HS-5 (cell line): Measurements from ENCODE around the gene INO80.
"Not testable (repeated sequence)": the region's sequence is repeated elsewhere in the genome, so short reads cannot be mapped to it uniquely, and the experiment has no call there.

Experiments used
- DNase-seq: peaks from one replicate; pipeline ENCODE4 v3.0.0-alpha.2; 2012; ENCODE audit warnings: low read depth

Gene INO80

GRCh38 chr15:41121951-41122350 lies 5.9 kb upstream of the INO80 start:
- no peak for DNase-seq

DNA sequence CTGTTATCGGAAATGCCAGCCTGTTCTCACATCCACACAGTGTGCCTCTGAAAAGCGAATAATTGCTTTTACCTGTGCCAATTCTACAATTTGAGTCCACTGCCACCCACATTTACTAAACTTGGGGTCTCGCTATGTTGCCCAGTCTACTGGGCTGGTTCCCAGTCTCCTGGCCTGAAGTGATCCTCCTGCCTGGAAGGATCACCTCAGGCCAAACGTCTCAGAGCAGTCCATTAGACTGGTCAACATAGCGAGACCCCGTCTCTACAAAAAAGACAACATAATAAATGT lies 827 bp upstream of the INO80 start:
- no peak for DNase-seq

GRCh38 chr15:41115652-41116115 lies 396 bp downstream of the INO80 start:
- DNase-seq, result peak; percentile 10

- DNase-seq, result peak; percentile 14
These were observed 874 bp downstream of the INO80 start for GRCh38 chr15:41115161-41115651.

GRCh38 chr15:41106947-41107346 lies 9.1 kb downstream of the INO80 start:
- no peak for DNase-seq

DNA sequence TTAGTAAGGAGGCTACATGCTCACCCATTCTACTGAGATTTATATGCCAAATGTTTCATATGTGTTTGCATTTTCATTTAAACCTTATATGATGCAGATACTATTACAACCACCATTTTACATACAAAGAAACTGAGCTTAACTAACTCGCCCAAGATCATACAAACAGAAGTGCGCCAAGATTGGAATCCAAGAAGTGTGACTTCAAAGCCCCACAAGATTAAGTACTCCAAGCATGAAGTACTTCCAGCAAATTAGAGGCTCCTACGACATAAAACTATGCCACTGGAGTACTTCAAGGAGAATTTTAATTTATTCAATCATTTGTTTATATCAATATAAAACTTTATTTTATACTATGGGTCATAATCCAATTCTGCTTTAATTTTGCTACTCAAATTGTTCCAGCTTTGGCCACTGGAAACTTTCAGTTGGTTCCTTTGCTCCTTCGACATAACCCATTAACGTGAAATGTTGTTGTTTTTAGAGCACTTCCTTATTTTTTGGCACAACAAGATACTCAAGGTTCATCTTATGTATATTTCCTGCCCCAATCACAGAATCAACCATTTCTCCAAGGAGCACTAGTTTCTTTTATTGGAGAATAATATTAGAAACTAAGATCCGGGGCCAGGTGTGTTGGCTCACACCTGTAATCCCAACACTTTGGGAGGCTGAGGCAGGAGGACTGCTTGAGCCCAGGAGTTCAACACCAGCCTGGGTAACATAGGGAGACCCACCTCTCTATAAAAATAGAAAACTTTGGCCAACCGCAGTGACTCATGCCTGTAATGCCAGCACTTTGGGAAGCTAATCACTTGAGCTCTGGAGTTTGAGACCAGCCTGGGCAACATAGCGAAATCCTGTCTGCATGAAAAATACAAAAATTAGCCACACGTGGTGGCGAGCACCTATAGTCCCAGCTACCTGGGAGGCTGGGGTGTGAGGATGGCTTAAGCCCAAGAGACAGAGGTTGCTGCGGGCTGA lies 10.4 kb downstream of the INO80 start:
- DNase-seq, result no peak

DNA sequence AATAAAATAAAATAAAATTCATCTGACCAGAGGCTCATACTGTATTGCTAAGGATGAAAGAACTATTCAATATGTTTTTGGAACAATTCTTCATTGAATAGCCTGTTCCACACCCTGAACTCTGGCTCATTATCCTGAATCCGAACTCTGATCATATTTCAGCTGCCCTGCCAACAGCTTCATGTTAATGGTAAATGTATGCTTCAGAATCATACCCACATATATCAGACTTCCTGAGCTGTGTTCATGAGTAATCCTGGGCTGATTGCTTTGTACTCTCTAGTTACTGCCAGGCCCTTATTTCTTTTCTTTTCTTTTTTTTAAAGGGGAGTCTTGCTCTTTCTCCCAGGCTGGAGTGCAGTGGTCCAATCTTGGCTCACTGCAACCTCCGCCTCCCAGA lies 11.8 kb downstream of the INO80 start:
- DNase-seq, result peak; percentile 51

- DNase-seq, result no peak
These were observed 13.2 kb downstream of the INO80 start for GRCh38 chr15:41102854-41103253.

GRCh38 chr15:41096178-41096577 lies 19.9 kb downstream of the INO80 start:
- DNase-seq, result no peak

DNA sequence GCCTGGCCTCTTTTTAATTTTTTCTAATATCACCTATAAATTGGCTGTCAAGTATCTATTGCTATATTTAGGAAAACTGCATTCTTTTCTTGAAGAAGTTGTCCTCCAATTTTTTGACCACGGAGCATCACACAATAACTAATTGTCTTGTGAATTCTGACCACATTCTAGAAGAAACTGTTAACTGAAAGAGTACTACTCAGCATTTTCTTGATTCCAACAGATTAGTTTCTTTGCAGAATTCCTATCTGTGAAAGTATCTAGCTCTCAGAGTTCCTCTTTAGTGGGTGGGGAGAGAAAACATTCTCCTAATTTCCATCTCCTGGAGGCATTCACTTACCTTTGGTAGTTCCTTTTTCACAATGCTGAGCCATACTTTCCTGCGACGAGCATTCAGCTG lies 31.1 kb downstream of the INO80 start:
- no peak for DNase-seq

GRCh38 chr15:41080144-41080543 lies 35.9 kb downstream of the INO80 start:
- no peak for DNase-seq

- DNase-seq, result no peak
These were observed 36.4 kb downstream of the INO80 start for GRCh38 chr15:41079717-41080116.

DNA sequence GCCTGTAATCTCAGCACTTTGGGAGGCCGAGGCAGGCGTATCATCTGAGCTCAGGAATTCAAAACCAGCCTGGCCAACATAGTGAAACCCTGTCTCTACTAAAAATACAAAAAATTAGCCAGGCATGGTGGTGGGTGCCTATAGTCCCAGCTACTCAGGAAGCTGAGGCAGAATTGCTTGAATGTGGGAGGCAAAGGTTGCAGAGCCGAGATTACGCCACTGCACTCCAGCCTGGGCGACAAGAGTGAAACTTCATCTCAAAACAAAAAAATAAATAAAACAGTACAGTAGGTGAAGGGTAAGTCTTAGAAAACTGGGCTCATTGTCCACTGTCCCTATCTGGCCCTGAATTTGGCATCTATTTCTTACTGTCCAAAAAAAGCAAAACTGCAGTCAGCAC lies 37.2 kb downstream of the INO80 start:
- not testable (repeated sequence) for DNase-seq

DNA sequence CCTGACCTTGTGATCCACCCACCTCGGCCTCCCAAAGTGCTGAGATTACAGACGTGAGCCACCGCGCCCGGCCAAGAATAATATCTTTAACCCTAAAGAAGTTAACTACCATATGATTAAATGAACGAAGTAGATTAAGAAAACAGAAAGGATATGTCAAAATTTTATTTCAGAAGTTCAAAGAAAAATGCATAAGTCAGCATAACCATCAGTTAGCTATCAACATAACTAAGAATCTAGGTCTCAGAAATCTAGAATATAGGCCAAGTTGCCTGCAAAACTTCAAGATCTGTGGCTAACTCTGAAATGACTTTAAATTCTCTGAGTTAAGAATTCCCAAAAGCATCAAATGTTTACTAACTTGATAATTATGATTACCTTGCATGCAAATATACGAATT lies 38.0 kb downstream of the INO80 start:
- DNase-seq, result no peak

- DNase-seq, result no peak
These were observed 43.1 kb downstream of the INO80 start for GRCh38 chr15:41073028-41073427.

GRCh38 chr15:41072013-41072412 lies 44.1 kb downstream of the INO80 start:
- DNase-seq, result no peak

DNA sequence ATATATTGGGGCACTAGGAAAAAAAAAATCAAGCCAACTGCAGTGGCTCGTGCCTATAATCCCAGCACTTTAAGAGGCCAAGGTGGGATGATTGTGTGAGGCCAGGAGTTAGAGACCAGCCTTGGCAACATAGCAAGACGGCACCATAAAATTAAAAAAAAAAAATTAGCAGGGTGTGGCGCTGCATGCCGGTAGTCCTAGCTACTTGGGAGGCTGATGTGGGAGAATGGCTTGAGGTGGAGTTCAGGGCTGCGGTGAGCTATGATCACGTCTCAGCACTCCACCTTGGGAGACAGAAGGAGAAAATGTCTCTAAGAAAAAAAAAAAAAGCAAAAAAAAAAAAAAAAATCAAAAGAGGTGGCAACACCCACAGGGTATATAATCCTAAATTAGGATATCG lies 49.6 kb downstream of the INO80 start:
- DNase-seq, result no peak

GRCh38 chr15:41061667-41062066 lies 54.4 kb downstream of the INO80 start:
- DNase-seq, result no peak

GRCh38 chr15:41060505-41060904 lies 55.6 kb downstream of the INO80 start:
- DNase-seq, result no peak

DNA sequence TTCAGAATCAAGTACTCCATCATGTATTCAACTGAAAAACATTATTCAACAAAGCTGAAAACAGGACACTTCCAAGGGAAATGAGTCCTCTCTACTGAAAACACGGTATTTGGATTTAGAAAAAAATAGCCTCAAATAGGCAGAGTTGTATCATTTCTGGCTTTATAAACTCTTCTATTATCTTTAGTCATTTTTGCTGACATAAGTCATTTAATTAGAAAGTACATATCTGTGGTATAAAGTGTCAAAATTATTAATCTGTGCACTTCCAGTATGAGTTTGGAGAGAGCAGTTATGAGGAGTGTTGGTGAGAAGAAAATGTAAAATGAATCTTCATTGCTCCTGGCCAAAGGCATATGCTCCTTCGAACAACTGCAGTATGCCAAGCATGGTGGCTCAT lies 59.3 kb downstream of the INO80 start:
- DNase-seq, result no peak

DNA sequence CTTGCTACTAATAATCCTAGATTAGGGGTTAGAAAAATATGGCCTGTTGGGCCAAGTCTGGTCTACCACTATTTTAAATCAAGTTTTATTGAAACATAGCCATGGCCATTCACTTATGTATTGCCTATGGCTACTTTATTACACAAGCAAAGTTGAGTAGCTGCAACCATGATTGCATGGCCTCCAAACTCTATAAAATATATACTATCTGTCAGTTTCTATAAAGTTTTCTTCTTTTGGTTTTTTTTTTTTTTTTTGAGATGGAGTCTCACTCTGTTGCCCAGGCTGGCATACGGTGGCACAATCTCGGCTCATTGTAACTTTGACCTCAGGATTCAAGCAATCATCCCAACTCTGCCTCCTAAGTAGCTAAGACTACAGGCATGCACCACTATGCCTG lies 60.4 kb downstream of the INO80 start:
- DNase-seq, result no peak

DNA sequence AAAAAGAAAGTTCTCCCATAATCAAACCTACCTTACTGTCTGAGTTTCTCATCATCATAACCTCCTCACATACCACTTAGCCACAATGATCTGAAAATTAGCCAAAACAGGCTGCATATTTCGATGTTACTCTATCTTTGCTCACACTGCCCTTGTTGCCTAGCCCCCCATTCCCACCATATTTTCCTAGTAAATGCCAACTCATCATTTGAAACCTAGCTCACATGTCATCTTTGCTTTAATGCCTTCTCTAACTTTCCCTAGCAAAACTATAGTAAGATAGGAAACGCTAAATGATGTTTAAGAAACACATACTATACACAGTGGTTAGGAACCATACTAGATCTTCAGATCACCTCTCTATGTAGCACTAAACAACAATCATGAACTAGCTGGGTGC lies 64.9 kb downstream of the INO80 start:
- DNase-seq, result no peak

- no peak for DNase-seq
These were observed 67.2 kb downstream of the INO80 start for GRCh38 chr15:41048852-41049251.

DNA sequence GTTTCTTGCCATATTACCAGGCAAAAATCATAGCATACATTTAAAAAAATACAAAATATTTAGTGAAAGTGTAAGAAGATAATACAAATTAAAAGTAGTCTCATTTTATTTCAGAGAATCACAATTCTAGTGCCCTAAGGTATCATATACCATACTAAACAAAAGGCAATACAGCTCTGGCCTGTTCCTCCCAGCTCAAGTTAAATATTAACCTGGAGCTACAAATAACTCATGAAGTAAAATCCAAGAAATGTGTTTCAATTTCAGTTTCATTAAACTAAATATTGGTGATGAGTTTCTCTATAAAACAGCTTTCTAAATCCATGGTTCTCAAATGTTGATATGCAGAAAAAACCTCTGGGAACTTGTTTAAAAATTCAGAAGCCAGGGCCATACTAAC lies 67.7 kb downstream of the INO80 start:
- no peak for DNase-seq
